GM18498 (cell line): Measurements from ENCODE around the gene VTA1.
"Not testable (repeated sequence)": the region's sequence is repeated elsewhere in the genome, so short reads cannot be mapped to it uniquely, and the experiment has no call there.

Experiments used
- ATAC-seq: cut with Tn5 transposase; IDR thresholded peaks from one replicate; pipeline ENCODE4 v1.9.1; 2021; ENCODE audit warnings: mild to moderate bottlenecking, moderate library complexity; ENCODE audit not compliant: unreplicated experiment

The VTA1 gene

DNA sequence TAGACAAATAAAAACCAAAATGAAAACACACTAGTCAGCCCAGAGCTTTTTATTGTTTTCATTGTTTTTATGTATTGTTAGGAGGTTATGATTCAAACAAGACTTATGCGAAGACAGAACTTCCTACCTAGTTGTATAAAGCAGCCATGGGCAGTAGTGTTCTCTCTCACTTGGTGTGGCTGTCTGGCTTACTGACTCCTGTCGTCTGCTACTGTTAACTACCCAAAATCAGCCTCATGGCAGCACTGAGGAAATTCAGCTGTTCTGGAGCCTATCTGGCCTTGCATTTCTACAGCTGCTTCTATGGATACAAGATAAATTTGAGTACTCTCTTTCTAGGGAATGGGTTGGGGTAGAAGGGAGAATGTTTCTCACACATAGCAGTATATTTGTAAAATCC is 20.4 kb downstream of the VTA1 start:
- ATAC-seq, result no peak

DNA sequence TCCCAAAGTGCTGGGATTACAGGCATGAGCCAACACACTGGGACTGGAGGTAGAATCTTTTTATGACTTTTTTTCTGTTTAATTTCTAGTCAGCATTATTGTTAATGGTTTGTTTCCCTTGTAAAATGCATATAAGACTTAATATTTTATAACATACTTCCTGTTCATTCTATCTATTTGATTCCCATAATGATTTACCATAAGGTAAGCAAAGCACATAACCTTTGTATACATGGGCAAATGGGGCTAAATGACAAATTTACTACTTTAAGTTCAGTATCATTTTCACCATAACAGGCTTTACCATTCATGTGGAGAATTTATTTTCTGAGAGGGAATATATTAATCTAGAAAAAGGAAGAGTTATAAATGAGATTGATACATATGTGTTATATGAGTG is 24.3 kb downstream of the VTA1 start:
- no peak for ATAC-seq

DNA sequence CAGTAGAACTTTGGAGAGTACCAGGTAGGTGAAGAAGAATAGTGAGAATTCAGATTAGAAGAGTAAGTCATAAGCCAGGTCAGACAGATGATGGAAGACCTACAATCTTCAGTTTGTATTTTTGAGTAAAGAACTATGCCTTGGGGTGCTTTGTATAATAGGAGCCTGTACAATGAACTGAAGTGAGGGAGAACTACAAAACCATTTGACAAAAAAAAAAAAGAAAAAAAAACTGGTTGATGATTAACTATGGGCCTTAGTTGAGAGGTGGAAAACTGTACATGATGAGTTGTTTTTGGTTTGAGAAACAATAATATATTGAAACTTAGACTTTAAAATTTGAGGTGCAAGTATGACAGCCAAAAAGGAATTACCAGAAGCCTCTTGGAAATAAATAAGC is 25.7 kb downstream of the VTA1 start:
- ATAC-seq, result no peak

DNA sequence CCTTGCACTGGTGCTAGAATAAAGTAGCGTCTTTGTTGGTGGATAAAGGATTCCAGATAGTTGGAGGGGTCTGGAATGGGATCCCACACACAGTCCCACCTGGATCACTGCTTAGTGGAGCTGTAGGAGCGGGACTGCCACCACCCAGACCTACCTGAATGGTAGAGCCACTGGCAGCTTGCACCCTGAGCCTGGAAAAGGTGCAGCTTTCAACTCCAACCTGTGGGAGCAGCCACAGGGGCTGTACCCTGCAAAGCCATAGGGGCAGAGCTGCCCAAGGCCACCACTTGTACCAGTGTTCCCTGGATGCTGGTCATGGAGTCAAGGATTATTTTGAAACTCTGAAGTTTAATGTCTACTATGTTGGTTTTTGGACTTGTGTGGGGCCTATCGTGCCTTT is 26.9 kb downstream of the VTA1 start:
- no peak for ATAC-seq

DNA sequence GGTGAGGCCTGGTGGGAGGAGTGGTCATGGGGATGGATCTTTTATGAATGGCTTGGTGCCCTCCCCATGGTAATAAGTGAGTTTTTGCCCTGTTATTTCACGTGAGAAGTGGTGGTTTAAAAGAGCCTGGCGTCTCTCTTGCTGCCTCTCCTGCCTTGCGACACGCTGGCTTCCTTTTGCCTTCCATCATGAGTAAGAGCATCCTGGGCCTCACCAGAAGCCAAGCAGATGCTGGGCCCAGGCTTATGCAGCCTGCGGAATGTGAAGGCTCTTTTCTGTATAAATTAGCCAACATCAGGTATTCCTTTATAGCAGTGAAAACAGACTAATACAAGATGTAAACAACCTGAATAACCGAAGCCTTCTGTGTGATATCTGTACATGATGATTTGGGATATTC is 27.6 kb downstream of the VTA1 start:
- no peak for ATAC-seq

DNA sequence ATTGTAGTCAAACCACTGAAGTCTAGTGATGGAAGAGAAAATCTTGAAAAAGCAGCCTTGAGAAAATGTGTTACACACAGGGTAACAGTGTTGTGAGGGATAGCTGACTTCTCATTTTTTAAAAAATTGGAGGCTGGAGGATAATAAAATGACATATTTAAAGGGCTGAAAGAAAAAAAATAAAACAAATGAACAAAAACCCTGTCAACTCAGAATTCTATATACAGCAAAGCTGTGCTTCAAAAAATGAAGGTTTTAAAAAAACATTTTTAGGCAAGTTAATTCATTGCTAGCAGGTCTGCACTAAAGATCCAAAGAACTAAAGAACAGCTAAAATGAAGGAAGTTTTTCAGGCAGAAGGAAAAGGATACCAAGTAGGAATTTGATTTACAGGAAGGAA is 31.1 kb downstream of the VTA1 start:
- ATAC-seq, result no peak

DNA sequence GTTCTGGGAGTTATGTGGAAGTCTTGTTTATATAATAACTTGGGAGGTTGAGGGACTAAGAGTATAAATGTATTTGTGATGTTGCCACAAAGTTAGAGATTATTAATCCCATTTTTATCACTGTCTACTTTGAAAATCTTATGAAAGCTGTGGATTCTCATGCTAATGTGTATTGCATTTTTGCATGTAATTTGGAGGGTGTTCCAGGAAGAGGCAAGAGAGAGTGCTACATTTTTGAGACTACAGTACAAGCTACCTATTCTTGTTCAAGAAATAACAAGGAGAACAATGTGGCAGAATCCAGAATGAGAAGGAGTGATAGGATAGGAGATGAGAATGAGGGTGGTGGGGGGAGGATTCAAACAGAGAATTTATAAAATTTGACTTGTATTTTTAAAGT is 34.9 kb downstream of the VTA1 start:
- no peak for ATAC-seq

DNA sequence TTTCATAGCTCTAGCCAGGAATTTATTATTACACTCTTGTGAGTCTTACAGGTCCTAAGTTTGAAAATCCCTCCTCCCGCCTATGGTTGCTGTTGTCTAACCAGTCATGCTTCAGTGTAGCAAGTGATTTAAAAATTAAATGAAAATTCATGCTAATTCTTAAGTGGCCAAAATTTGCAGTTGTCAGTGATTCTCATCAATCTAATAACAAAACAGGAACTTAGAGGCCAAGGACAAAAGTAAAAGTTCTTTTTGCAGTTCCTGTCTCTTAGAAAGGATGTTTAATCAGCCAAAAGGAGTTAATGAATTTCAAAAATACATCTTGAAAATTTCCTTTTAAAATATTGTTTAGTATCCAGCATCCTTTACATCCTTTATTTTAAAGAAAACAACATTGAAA is 36.3 kb downstream of the VTA1 start:
- no peak for ATAC-seq

DNA sequence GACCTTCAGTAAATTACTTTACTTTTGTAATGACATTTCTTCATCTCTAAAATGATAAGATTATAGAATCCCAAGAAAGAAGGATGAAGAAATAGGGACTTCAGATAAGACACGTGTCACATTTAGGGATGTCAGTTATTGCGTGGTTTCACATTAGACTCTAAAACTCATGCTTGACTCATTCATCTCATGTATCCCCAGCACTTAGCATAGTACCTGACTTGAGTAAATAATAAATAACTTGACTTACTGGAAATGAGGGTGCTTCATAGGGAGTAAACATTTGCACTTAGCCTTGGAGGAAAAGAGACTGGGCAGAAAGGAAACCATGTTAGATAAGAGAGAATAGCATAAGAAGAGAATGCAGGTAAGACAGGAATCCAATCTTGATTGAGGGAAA is 37.2 kb downstream of the VTA1 start:
- no peak for ATAC-seq

DNA sequence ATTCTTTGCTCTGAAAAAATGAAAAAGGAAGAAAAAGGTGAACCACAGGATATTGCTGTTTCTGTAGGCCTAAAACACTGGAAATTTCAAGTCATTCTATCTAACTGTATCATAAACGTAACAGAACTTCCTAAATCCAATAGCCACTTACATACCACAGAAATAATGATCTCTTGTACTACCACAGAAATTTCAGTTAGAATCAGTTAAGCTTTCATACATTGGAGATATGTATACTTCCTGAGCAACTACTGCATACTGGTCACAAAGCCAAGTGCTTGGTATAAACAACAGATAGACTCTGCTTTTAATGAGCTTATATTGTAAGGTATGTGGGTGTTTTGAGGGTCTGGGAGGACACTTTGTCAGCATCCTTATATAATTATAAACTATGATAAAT is 38.6 kb downstream of the VTA1 start:
- ATAC-seq, result no peak

DNA sequence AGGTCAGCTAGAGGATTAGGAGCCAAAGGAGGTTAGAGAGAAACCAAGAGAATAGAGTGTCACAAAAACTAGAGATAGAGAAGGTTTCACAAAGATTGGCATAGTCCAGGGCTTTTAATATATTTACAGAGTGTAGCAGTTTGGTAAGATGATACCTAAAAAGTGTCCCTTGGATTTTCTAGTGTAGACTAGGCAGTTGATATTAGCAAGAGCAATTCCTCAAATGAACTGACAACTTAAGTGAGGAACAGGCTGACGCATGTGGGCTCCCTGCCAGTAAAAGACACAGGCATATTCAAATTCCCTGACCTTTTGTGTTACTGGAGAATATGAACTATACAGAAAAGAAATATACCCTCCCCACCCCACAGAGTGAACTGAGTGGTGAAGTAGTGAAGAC is 40.1 kb downstream of the VTA1 start:
- no peak for ATAC-seq

DNA sequence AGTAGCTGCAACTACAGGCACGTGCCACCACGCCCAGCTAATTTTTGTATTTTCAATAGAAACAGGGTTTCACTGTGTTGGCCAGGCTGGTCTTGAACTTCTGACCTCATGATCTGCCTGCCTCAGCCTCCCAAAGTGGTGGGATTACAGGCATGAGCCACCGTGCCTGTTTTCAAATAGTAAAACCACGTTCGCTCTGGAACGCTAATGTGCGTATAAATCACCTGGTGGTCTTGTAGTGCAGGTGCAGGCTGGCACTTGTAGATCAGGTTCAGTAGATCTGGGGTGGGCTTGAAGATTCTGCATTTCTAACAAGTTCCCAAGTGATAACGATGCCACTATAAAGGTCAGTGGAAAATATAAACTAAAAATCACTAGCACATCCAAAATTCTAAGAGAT is 41.3 kb downstream of the VTA1 start:
- not testable (repeated sequence) for ATAC-seq

DNA sequence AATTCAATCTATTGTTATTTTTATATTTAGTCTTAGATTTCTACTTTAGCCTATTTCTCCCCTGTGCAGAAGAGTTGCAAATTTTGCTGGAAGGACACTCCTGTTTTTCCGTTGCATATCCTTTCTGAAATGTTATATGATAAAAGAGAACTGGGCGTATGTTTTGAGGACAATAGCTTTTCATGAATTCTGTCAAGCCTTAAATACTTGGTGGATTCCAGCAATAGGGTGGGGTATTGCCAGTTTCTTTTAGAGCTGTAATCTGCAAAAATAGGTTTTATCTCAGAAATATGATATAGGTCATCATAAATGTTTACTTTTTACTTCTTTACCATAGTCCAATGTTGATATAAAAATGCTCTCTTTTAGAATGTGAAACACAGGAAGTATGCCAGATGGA is 42.0 kb downstream of the VTA1 start:
- no peak for ATAC-seq

DNA sequence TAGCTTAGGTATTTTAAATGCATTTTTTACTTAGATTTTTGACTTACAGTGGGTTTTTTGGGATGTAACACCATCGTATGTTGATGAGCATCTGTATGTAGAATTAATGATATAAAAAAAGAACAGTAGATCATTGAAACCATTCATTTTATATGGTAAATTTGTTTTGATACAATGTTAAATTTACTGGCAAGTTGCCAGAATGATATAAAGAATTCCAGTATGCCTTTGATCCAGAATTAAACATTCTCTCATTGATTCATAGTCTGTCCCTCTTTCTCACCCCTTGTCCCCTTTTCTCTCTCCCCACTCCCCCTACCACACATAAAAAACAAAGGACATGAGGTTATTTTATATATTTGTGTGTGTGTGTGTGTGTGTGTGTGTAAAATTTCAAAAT is 45.3 kb downstream of the VTA1 start:
- ATAC-seq, result no peak

DNA sequence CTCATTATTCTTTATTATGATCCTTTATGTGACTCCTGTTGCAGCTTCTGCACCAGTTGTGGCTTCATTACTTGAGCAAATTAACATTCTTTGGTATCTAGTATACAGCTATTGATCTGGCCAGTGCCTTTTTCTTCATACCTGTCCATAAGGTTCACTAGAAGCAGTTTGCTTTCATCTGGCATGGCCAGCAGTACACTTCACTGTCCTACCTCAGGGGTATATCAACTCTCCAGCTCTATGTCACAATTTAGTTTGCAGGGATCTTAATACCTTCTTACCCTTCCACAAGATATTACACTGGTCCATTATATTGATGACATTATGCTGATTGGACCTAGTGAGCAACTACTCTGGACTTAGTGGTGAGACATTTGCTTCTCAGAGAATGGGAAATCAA is 46.6 kb downstream of the VTA1 start:
- ATAC-seq, result no peak

DNA sequence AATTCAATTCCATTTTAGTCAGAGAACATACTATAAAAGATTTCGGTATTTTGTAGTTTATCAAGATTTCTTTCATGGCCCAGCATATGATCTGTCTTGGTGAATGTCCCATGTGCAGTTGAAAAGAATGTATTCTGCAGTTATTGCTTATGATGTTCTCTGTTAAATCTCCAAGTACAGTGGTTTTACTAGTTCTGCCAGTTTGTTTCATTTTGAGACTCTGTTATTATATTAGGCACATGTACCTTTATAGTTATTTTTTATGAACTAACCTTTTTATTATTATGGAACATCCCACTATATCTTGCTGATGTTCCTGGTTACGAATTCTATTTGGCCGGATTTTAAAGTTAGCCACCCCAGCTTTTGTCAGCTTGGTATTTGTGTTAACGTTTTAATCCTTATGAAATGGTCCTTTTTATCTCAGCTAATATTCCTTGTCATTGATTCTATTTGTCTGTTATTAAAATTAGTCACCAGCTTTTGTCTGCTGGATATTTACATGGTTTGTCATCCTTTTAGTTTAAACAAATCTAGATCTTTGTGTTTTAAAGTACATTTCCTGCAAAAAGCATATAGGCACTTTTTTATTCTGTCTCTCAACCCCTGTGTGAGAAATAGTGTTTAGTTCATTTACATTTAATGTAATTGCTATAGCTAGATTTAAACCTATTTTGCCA is 48.9 kb downstream of the VTA1 start:
- no peak for ATAC-seq

DNA sequence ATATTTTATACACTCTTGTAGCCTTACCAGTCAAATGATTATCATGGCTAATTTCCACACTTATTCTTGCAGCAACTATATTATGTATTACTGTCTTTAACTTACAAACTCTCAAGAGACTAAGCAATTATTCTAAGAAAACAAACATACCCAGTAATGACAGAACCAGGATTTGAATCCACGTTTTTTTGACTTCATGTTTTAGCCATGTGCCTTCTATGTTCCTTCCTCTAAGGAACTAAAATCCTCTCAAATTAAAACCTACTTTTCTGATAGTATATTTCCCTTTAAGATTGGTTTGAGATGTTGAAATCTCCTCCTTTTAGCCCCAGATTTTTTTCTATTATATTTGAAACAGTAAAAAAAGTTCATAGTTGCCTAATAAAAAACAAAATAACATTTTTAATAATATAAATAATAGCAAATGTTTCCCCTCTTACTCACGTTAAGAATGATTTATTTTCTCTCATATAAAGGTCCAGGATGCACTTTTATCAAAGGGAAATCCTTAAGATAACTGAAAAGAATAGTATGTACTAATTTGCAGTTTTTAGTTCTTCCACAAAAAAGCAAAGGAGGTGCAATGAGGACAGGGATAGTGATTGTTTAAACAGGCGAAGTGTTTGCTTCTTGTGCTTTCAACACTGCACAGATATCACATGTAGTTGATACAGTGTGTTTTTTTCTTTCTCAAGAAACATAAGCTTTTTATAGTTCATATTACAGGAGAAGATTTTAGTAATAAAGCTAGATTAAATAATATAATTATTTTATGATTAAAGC is 54.0 kb downstream of the VTA1 start:
- no peak for ATAC-seq

DNA sequence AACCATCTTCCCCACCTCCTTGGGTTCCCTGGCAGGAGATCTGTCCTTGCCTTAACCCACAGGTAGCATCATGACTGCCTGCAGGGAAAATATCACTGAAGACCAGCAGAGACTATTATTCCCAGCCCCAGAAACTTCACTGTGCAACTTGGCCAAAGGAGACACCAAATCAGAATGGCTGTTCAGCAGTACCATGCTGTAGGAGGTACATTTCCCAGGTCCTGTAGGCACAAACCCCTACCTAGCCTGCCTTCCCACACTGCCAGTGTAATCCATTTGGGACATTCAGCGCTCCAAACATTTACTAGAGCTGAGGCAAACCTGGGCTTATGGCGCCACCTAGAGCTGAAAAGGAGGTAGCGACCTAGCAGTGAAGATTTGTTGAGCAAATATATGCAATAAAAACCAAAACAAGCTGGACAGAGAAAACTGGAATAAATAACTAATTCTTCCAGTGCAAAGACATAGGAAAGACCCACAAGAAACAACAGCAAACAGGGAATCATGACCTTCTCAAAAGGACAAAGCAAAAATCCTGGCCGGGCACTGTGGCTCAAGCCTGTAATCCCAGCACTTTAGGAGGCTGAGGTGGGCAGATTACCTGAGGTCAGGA is 60.3 kb downstream of the VTA1 start:
- peak; percentile 65 for ATAC-seq

DNA sequence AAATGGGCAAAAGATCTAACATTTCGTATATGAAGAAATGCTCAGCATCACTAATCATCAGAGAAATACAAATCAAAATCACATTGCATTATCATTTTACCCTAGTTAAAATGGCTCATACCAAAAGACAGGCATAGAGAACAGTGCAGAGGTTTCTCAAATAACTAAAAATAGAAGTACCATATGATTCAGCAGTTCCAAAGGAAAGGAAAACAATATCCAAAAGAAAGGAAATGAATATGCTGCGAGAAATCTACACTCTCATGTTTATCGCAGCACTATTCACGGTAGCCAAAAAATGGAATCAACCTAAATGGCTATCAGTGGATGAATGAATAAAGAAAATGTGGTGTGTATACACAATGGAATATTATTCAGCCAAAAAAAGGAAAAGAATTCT is 63.5 kb downstream of the VTA1 start:
- no peak for ATAC-seq

DNA sequence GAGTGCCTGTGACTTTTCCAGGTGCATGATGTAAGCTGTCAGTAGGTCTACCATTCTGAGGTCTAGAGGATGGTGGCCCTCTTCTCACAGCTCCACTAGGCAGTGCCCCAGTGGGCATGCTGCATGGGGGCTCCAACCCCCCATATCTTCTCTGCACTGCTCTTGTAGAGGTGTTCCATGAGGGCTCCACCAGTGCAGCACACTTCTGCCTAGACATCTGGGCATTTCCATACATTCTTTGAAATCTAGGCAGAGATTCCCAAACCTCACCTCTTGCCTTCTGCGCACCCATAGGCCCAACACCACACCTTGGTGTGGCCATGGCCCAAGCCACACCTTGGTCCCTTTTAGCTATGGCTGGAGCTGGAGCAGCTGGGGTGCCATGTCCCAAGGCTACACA is 66.3 kb downstream of the VTA1 start:
- no peak for ATAC-seq

DNA sequence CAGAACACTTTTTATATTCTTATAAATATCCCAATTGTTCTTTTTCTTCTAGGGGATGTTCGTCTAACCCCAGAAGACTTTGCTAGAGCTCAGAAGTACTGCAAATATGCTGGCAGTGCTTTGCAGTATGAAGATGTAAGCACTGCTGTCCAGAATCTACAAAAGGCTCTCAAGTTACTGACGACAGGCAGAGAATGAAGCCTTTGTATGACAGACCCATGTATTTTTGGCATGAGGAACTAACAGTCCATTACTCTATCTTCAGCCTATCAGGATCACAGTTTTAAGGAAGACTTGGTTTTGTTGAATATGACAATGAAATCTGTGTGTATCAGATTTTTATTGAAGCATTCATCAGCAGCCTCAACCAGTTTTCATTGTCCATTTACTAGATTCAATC is 71.4 kb downstream of the VTA1 start:
- ATAC-seq, result no peak

DNA sequence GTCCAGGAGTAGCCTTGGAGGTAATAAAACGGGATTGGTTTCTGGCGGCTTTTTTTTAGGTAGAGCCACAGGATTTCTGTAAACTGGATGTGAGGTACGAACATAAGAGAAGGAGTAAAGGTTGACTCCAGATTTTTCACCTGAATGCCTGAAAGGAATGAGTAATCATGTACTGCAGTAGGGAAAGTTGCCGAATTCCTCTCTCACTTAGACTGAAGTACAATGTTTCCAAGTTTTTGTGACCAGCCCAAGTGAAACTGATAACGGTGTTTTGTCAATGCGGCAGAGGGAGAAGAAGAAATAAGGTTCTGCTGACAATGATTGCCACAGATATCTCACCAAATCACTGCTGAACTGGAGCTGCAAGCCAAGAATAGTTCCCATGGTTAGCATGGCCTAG is 75.0 kb downstream of the VTA1 start:
- ATAC-seq, result no peak
